Endothelial cell of umbilical vein (primary cell): ENCODE results near the gene TRPC4AP.

Experiments
- EZH2 ChIP-seq: IDR thresholded peaks from 2 replicates; pipeline ENCODE4 v1.6.1; 2012; ENCODE audit warnings: borderline replicate concordance, low read depth, mild to moderate bottlenecking, moderate library complexity, low read length, inconsistent platforms; ENCODE audit not compliant: severe bottlenecking
- MYC ChIP-seq: IDR thresholded peaks from one replicate; pipeline ENCODE4 v1.6.1; 2011; ENCODE audit warnings: mild to moderate bottlenecking, low read depth, low read length
- POLR2A ChIP-seq: IDR thresholded peaks from 2 replicates; pipeline ENCODE4 v1.6.1; 2012; ENCODE audit warnings: low read depth, mild to moderate bottlenecking, control low read depth, low read length
- POLR2AphosphoS5 ChIP-seq: IDR thresholded peaks from 2 replicates; pipeline ENCODE4 v1.6.1; 2012; ENCODE audit warnings: low read depth, mild to moderate bottlenecking, control low read depth, low read length, moderate library complexity; ENCODE audit not compliant: insufficient read depth
- TF ChIP-seq, protein P1 (sequence below), 2 donors: IDR thresholded peaks; 1 replicate in 1 of 2; 2 replicates in 1 of 2; pipeline ENCODE4 v1.5.1; 2011; ENCODE audit warnings: low read length in 2 of 2, mild to moderate bottlenecking in 2 of 2, moderate library complexity in 2 of 2, control low read depth in 1 of 2, inconsistent platforms in 1 of 2, low read depth in 1 of 2; ENCODE audit not compliant: insufficient read depth in 1 of 2; ENCODE audit errors: extremely low read depth in 1 of 2

DNA sequence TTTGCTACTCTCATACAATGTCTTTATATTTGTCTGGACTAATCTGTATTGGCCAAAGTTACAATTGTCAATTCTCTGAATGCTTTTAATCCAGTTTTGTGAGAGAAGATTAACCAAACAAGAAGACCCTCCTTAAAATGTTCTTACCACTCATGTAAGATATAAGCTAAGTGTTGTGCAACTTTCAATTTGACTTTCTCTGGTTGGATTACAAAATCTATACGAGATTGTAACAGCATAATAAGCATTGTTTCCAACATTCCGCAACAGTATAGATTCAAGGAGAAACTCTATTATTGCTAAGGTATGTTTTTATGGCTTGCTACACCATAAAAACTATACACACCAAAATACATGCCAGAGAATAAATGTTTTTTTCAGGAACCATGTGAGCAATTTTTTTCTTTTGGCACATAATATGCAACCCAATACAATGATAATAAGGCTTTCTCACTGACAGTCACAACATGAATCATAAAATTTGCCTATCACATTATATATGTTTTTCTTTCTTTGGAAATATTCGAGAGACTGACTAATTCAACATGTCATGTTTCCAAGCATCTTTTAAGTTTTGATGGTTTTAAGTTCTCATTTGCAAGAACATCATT is 12.2 kb upstream of the TRPC4AP start:
- TF ChIP-seq, protein P1, sequence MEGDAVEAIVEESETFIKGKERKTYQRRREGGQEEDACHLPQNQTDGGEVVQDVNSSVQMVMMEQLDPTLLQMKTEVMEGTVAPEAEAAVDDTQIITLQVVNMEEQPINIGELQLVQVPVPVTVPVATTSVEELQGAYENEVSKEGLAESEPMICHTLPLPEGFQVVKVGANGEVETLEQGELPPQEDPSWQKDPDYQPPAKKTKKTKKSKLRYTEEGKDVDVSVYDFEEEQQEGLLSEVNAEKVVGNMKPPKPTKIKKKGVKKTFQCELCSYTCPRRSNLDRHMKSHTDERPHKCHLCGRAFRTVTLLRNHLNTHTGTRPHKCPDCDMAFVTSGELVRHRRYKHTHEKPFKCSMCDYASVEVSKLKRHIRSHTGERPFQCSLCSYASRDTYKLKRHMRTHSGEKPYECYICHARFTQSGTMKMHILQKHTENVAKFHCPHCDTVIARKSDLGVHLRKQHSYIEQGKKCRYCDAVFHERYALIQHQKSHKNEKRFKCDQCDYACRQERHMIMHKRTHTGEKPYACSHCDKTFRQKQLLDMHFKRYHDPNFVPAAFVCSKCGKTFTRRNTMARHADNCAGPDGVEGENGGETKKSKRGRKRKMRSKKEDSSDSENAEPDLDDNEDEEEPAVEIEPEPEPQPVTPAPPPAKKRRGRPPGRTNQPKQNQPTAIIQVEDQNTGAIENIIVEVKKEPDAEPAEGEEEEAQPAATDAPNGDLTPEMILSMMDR (IDR thresholded peaks at IDR 0.05; ENCODE audit: extremely low read depth in 1 of 2, insufficient read depth in 1 of 2, low read depth in 1 of 2, low read length in 2 of 2), result no peak
- TF ChIP-seq EZH2, result no peak
- no peak for TF ChIP-seq POLR2AphosphoS5
- no peak for TF ChIP-seq POLR2A
- no peak for TF ChIP-seq MYC
